Gastroesophageal sphincter (tissue), 4 donors: ENCODE measurements around the gene GPR137C. TPM values are rescaled to one million over a fixed set of nuclear protein-coding genes. Genes with fewer than 3 reads are reported as not detected.
"Not testable (repeated sequence)": the region's sequence is repeated elsewhere in the genome, so short reads cannot be mapped to it uniquely, and the experiment has no call there.

ENCODE experiments used
- ATAC-seq: fragments of 150-250 bp; one replicate; pipeline ENCODE4 v1.9.1; 2016; ENCODE audit warnings: mild to moderate bottlenecking, moderate library complexity
- H3K27ac ChIP-seq, 4 donors: fragments of 200-600 bp; sonication (generic) in 3 of 4; 1 replicate in 3 of 4; 2 replicates in 1 of 4; pipeline ENCODE4 v1.5.1; 2016 to 2019
- H3K27me3 ChIP-seq: fragments of 200-600 bp; sonication (generic); one replicate; pipeline ENCODE4 v1.5.1; 2019
- H3K36me3 ChIP-seq, 2 donors: fragments of 200-600 bp; sonication (generic); one replicate each; pipeline ENCODE4 v1.5.1; 2019; ENCODE audit warnings: control low read depth in 1 of 2
- H3K4me1 ChIP-seq, 3 donors: fragments of 200-600 bp; sonication (generic); 1 replicate in 2 of 3; 2 replicates in 1 of 3; pipeline ENCODE4 v1.5.1; 2016 to 2019; ENCODE audit warnings: control low read depth in 2 of 3
- H3K4me3 ChIP-seq, 2 donors: fragments of 200-600 bp; sonication (generic); one replicate each; pipeline ENCODE4 v1.5.1; 2019; ENCODE audit warnings: mild to moderate bottlenecking in 1 of 2, moderate library complexity in 1 of 2
- H3K9me3 ChIP-seq, 3 donors: fragments of 200-600 bp; sonication (generic); one replicate each; pipeline ENCODE4 v1.5.1; 2017 to 2019; ENCODE audit warnings: control low read depth in 2 of 3
- CTCF ChIP-seq, 4 experiments: fragments of 200-600 bp in 2 of 4; fragments of 450-650 bp in 2 of 4; sonication (generic) in 1 of 4; IDR thresholded peaks; one replicate each; pipeline ENCODE4 v1.5.1; 2017 to 2019; ENCODE audit warnings: antibody characterized with exemption in 4 of 4, mild to moderate bottlenecking in 2 of 4, moderate library complexity in 2 of 4
- EP300 ChIP-seq: sonication (generic); formaldehyde crosslinking; IDR thresholded peaks from one replicate; pipeline ENCODE4 v1.6.1; 2017; ENCODE audit warnings: antibody characterized with exemption, mild to moderate bottlenecking
- POLR2A ChIP-seq, 2 donors: fragments of 450-650 bp; IDR thresholded peaks; one replicate each; pipeline ENCODE4 v1.6.1; 2017; ENCODE audit warnings: antibody characterized with exemption in 2 of 2, mild to moderate bottlenecking in 2 of 2, moderate library complexity in 1 of 2
- POLR2AphosphoS5 ChIP-seq: sonication (generic); formaldehyde crosslinking; IDR thresholded peaks from one replicate; pipeline ENCODE4 v1.6.1; 2017; ENCODE audit warnings: antibody characterized with exemption
- WGBS, 2 donors: methylation state at CpG; one replicate each; pipeline ENCODE4 v1.1.5; 2018; ENCODE audit warnings: low coverage in 1 of 2; 5-methylcytosine and 5-hydroxymethylcytosine counted together
- total RNA-seq, 4 donors: library from RNA; depleted of rRNA; stranded (reverse); fragments of >200 nt; gene quantifications; one replicate each; pipeline ENCODE4 v1.1.0, GENCODE V29; 2016

GPR137C gene
- total RNA-seq, 4 donors from 2014 or later = 0.12 to 0.54 (median 0.19) TPM

GRCh38 chr14:52558688-52559087 lies 6.1 kb downstream of the GPR137C start:
- TF ChIP-seq POLR2AphosphoS5 = no peak
- no peak for TF ChIP-seq POLR2A (IDR thresholded peaks at IDR 0.05)
- TF ChIP-seq CTCF (IDR thresholded peaks at IDR 0.05) = no peak
- no peak for TF ChIP-seq EP300
- 90 to 91% methylated on average over 2 of the region's 2 CpGs for whole genome bisulfite sequencing, 2 donors
- Histone ChIP-seq H3K36me3 (no peaks in the 10 kb centered on the region), H3K9me3 (peaks cover 0 to 5% (median 0%) of the 10 kb centered on the region in 3 donors), H3K4me1 (peaks cover 0 to 7% (median 3%) of the 10 kb centered on the region in 3 donors), H3K27me3 (no peaks in the 10 kb centered on the region), H3K27ac (no peak overlapping the region), H3K4me3 (no peak overlapping the region)
- ATAC-seq = no peak

GRCh38 chr14:52563120-52563519 lies 10.5 kb downstream of the GPR137C start:
- ATAC-seq = no peak
- 79% methylated on average over 2 of the region's 2 CpGs; no CpG with 5 or more reads in 1 of the 2 donors for WGBS, 2 donors
- no peaks in the 10 kb centered on the region for H3K27me3 ChIP-seq

GRCh38 chr14:52568454-52568853 lies 15.8 kb downstream of the GPR137C start:
- H3K9me3 ChIP-seq = peaks cover 0 to 51% (median 0%) of the 10 kb centered on the region in 3 donors
- not testable (repeated sequence) for H3K27ac ChIP-seq, H3K4me3 ChIP-seq

More at GRCh38 chr14:52563120-52563519, 10.5 kb downstream of the GPR137C start:
- Histone ChIP-seq H3K36me3 (no peaks in the 10 kb centered on the region), H3K4me3 (no peak overlapping the region), H3K27ac (no peak overlapping the region), H3K4me1 (no peaks in the 10 kb centered on the region), H3K9me3 (peaks cover 0 to 5% (median 0%) of the 10 kb centered on the region in 3 donors)
- TF ChIP-seq EP300 = no peak
- TF ChIP-seq POLR2A (IDR thresholded peaks at IDR 0.05) = no peak
- TF ChIP-seq POLR2AphosphoS5 = no peak
- no peak for TF ChIP-seq CTCF (IDR thresholded peaks at IDR 0.05)

GRCh38 chr14:52575858-52576257 lies 23.2 kb downstream of the GPR137C start:
- TF ChIP-seq EP300 = no peak
- no peak for TF ChIP-seq POLR2AphosphoS5
- TF ChIP-seq POLR2A (IDR thresholded peaks at IDR 0.05) = no peak
- no peak for TF ChIP-seq CTCF (IDR thresholded peaks at IDR 0.05)
- no peak overlapping the region for H3K4me3 ChIP-seq
- no peaks in the 10 kb centered on the region for H3K36me3 ChIP-seq
- H3K9me3 ChIP-seq = peaks cover 0 to 39% (median 0%) of the 10 kb centered on the region in 3 donors
- no peaks in the 10 kb centered on the region for H3K4me1 ChIP-seq
- H3K27me3 ChIP-seq = no peaks in the 10 kb centered on the region
- 83 to 100% methylated on average over 1 of the region's 2 CpGs for WGBS, 2 donors
- no peak overlapping the region for H3K27ac ChIP-seq
- no peak for ATAC-seq

More at GRCh38 chr14:52568454-52568853, 15.8 kb downstream of the GPR137C start:
- not testable (repeated sequence) for H3K4me1 ChIP-seq, H3K27me3 ChIP-seq, ATAC-seq, H3K36me3 ChIP-seq
- 100% methylated on average over 1 of the region's 7 CpGs; no CpG with 5 or more reads in 1 of the 2 donors for WGBS, 2 donors

- H3K4me1 ChIP-seq = no peaks in the 10 kb centered on the region
- no peak overlapping the region for H3K27ac ChIP-seq
- no peak for ATAC-seq
- no peaks in the 10 kb centered on the region for H3K36me3 ChIP-seq
- TF ChIP-seq POLR2AphosphoS5 (no peak), POLR2A (IDR thresholded peaks at IDR 0.05) (no peak), EP300 (no peak), CTCF (IDR thresholded peaks at IDR 0.05) (no peak)
- H3K27me3 ChIP-seq = no peaks in the 10 kb centered on the region
- H3K9me3 ChIP-seq = no peaks in the 10 kb centered on the region
- no peak overlapping the region for H3K4me3 ChIP-seq
Measured at GRCh38 chr14:52583544-52583943, 30.9 kb downstream of the GPR137C start.
